Cardiac muscle cell (in vitro differentiated cells and primary cell): ENCODE measurements around the gene HBE1. TPM values are rescaled to one million over a fixed set of nuclear protein-coding genes. Genes with fewer than 3 reads are reported as not detected.
A peak's percentile ranks its signal among the peaks of the same experiment; 100 is the strongest.

ENCODE experiments used
- DNase-seq, 2 donors: peaks; one replicate each; pipeline versions ENCODE4 v3.0.0 to v3.0.0-alpha.2; 2010 to 2017; ENCODE audit warnings: low read depth in 1 of 2, low spot score in 1 of 2
- H3K27ac ChIP-seq: fragments of 200-600 bp; sonication (generic); 2 replicates; pipeline ENCODE4 v1.5.1; 2016
- H3K27me3 ChIP-seq: fragments of 200-600 bp; sonication (generic); 2 replicates; pipeline ENCODE4 v1.6.0; 2016; ENCODE audit warnings: control low read depth
- H3K36me3 ChIP-seq: fragments of 200-600 bp; sonication (generic); 2 replicates; pipeline ENCODE4 v1.5.1; 2016; ENCODE audit warnings: control low read depth
- H3K4me1 ChIP-seq: fragments of 200-600 bp; sonication (generic); 2 replicates; pipeline ENCODE4 v1.8.1; 2017; ENCODE audit warnings: low read depth, mild to moderate bottlenecking, mixed run types
- H3K4me3 ChIP-seq: fragments of 200-600 bp; sonication (generic); 2 replicates; pipeline ENCODE4 v1.5.1; 2016; ENCODE audit warnings: mild to moderate bottlenecking
- H3K9me3 ChIP-seq: fragments of 200-600 bp; sonication (generic); 2 replicates; pipeline ENCODE4 v1.5.1; 2017; ENCODE audit warnings: low read depth, mild to moderate bottlenecking, control low read depth
- polyA plus RNA-seq: library from polyadenylated mRNA; unstranded; fragments of >200 nt; fragmentation: Nextera tagmentation; extraction: Ambion mirVana; gene quantifications from 2 replicates; pipeline ENCODE4 v1.2.1, GENCODE V29; 2016
- total RNA-seq: library from RNA; depleted of rRNA; stranded (reverse); fragments of >200 nt; gene quantifications from 2 replicates; pipeline ENCODE4 v1.2.3, GENCODE V29; 2016
- TF ChIP-seq, protein P1 (sequence below): IDR thresholded peaks from 2 replicates; pipeline ENCODE4 v1.5.1; 2012; ENCODE audit warnings: low read depth, mild to moderate bottlenecking, low read length

Gene HBE1
- total and polyA plus RNA-seq, 2 experiments from 2014 or later, result 0.23 to 0.51 TPM

DNA sequence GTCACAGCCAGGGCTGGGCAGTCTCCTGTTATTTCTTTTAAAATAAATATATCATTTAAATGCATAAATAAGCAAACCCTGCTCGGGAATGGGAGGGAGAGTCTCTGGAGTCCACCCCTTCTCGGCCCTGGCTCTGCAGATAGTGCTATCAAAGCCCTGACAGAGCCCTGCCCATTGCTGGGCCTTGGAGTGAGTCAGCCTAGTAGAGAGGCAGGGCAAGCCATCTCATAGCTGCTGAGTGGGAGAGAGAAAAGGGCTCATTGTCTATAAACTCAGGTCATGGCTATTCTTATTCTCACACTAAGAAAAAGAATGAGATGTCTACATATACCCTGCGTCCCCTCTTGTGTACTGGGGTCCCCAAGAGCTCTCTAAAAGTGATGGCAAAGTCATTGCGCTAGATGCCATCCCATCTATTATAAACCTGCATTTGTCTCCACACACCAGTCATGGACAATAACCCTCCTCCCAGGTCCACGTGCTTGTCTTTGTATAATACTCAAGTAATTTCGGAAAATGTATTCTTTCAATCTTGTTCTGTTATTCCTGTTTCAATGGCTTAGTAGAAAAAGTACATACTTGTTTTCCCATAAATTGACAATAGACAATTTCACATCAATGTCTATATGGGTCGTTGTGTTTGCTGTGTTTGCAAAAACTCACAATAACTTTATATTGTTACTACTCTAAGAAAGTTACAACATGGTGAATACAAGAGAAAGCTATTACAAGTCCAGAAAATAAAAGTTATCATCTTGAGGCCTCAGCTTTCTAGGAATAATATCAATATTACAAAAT is 18.6 kb upstream of the HBE1 start:
- Histone ChIP-seq H3K9me3 (no peaks in the 10 kb centered on the region), H3K36me3 (no peaks in the 10 kb centered on the region), H3K27ac (no peak overlapping the region), H3K27me3 (no peaks in the 10 kb centered on the region), H3K4me1 (no peaks in the 10 kb centered on the region), H3K4me3 (no peak overlapping the region)
- TF ChIP-seq, protein P1, sequence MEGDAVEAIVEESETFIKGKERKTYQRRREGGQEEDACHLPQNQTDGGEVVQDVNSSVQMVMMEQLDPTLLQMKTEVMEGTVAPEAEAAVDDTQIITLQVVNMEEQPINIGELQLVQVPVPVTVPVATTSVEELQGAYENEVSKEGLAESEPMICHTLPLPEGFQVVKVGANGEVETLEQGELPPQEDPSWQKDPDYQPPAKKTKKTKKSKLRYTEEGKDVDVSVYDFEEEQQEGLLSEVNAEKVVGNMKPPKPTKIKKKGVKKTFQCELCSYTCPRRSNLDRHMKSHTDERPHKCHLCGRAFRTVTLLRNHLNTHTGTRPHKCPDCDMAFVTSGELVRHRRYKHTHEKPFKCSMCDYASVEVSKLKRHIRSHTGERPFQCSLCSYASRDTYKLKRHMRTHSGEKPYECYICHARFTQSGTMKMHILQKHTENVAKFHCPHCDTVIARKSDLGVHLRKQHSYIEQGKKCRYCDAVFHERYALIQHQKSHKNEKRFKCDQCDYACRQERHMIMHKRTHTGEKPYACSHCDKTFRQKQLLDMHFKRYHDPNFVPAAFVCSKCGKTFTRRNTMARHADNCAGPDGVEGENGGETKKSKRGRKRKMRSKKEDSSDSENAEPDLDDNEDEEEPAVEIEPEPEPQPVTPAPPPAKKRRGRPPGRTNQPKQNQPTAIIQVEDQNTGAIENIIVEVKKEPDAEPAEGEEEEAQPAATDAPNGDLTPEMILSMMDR, result no peak
- peak in 1 of 2 donors; percentile 22 for DNase-seq

DNA sequence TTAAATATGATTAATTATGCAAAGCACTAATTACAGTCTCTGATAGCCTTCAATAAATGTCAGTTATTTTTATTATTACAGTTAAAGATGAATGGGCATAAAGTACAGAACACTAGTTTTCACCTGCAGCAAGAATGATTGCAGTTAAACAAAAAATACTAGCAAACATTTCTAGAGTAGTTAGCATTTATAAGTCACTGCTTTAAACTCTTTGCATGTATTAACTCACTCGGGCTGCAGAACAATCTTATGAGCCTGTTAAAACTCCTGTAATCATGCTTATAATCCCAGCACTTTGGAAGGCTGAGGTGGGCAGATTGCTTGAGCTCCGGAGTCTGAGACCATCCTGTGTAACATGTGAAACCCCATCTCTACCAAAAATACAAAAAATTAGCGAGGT is 17.2 kb upstream of the HBE1 start:
- TF ChIP-seq, protein P1, result no peak
- Histone ChIP-seq H3K27ac (no peak overlapping the region), H3K4me3 (no peak overlapping the region), H3K36me3 (no peaks in the 10 kb centered on the region), H3K4me1 (no peaks in the 10 kb centered on the region), H3K9me3 (no peaks in the 10 kb centered on the region), H3K27me3 (no peaks in the 10 kb centered on the region)
- no peak for DNase-seq

DNA sequence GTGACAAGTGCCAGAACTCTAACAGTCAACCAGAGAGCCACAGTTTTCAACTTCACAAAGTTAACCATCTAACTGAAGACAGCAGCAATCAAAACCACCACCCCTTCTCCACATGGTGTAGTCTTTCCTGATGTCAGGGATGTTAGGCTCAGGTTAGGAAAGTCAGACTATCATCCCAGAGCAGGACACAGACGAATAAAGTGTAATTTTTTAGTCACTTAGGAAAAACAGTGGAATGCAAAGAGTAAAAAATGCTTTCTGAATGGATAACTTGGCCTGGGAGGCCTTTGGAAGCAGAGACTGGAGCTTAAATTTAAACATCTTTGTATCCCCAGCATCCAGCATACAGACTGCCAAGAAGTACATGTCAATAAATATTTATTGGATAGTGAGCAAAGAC is 16.6 kb upstream of the HBE1 start:
- no peak overlapping the region for H3K4me3 ChIP-seq

DNA sequence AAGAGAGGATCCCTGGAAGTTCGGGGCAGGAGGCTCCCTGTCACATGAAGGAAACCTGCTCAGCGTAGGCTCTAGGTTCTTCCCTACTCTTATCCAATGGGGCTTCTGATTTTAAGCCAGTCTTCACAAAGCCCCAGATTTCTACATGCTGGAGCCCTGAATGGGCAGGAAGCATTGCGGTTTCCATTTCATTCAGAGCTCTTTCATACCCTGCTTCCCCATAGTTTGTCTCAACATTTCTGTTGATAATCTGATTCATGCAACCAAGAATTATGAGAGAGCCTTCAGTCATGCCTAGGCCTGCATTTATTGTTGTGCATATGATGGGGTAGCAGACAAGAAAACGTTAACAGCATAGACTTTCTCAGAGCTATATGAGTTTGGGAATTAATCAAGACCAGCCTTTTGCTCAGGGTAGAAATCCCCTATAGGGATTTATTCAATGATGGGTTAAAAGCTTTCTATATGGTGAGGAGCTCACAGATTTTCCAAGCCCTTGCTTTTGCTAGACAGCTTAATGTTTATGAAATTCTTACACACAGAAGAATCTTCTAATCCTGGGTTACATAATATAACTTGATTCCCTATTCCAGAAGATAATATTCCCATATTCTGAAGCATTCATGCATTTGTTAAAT is 16.1 kb upstream of the HBE1 start:
- TF ChIP-seq, protein P1, result no peak
- DNase-seq, result no peak
- no peak overlapping the region for H3K4me3 ChIP-seq
- no peaks in the 10 kb centered on the region for H3K27me3 ChIP-seq
- H3K36me3 ChIP-seq, result no peaks in the 10 kb centered on the region
- no peak overlapping the region for H3K27ac ChIP-seq
- no peaks in the 10 kb centered on the region for H3K4me1 ChIP-seq
- H3K9me3 ChIP-seq, result no peaks in the 10 kb centered on the region

More for the DNA sequence above, 16.6 kb upstream of the HBE1 start:
- no peaks in the 10 kb centered on the region for H3K36me3 ChIP-seq
- H3K27ac ChIP-seq, result no peak overlapping the region
- TF ChIP-seq, protein P1, result no peak
- DNase-seq, result no peak
- no peaks in the 10 kb centered on the region for H3K4me1 ChIP-seq
- no peaks in the 10 kb centered on the region for H3K27me3 ChIP-seq
- no peaks in the 10 kb centered on the region for H3K9me3 ChIP-seq

DNA sequence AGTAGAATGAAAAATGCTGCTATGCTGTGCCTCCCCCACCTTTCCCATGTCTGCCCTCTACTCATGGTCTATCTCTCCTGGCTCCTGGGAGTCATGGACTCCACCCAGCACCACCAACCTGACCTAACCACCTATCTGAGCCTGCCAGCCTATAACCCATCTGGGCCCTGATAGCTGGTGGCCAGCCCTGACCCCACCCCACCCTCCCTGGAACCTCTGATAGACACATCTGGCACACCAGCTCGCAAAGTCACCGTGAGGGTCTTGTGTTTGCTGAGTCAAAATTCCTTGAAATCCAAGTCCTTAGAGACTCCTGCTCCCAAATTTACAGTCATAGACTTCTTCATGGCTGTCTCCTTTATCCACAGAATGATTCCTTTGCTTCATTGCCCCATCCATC is 14.9 kb upstream of the HBE1 start:
- Histone ChIP-seq H3K4me1 (no peaks in the 10 kb centered on the region), H3K36me3 (no peaks in the 10 kb centered on the region), H3K27ac (no peak overlapping the region), H3K4me3 (no peak overlapping the region), H3K9me3 (no peaks in the 10 kb centered on the region), H3K27me3 (no peaks in the 10 kb centered on the region)
- TF ChIP-seq, protein P1, result no peak
- no peak for DNase-seq
